Thyroid gland (tissue), 4 donors: ENCODE results near the gene RFX4.

Experiments
- CTCF ChIP-seq, 6 experiments: fragments of 200-600 bp in 3 of 6; fragments of 450-650 bp in 3 of 6; sonication (generic) in 3 of 6; IDR thresholded peaks; one replicate each; pipeline ENCODE4 v1.5.1; 2016 to 2019; ENCODE audit warnings: antibody characterized with exemption in 6 of 6, mild to moderate bottlenecking in 2 of 6, inconsistent platforms in 1 of 6, moderate library complexity in 1 of 6
- POLR2A ChIP-seq, 2 donors: fragments of 450-650 bp; IDR thresholded peaks; one replicate each; pipeline ENCODE4 v1.6.1; 2017; ENCODE audit warnings: antibody characterized with exemption in 2 of 2, mild to moderate bottlenecking in 2 of 2, moderate library complexity in 1 of 2

DNA sequence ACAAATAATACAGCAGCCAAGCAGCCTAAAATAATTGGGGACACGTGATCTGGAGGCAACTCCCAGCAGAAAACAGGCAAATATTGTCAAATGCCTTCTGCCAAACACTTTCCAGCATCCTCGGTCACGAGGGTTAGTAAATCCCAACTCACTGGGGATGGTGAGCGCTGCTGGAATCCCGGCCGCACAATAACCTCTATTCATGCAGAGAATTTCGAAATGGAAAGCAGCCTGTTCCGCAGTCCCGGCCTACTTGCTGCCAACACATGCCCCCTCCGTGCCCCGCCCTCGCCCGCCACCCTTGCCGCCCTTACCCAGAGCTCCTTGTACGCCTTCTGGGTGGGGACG, 62.2 kb downstream of the RFX4 start:
- TF ChIP-seq CTCF (IDR thresholded peaks at IDR 0.05) (no peak), POLR2A (IDR thresholded peaks at IDR 0.05) (no peak)
